OCI-LY1 (cell line): ENCODE measurements around the gene A1CF.

Source experiments
- H2AFZ ChIP-seq: fragments of 200-600 bp; sonication (generic), shearing (Covaris generic); 2 replicates; pipeline ENCODE4 v1.6.0; 2014; ENCODE audit warnings: antibody characterized with exemption, mild to moderate bottlenecking, low read length
- H3F3A ChIP-seq: fragments of 200-600 bp; sonication (generic), shearing (Covaris generic); 2 replicates; pipeline ENCODE4 v1.6.0; 2014; ENCODE audit warnings: mild to moderate bottlenecking, antibody characterized with exemption, low read length, moderate library complexity; ENCODE audit not compliant: insufficient read depth
- H3K27ac ChIP-seq: fragments of 200-600 bp; sonication (generic); 2 replicates; pipeline ENCODE4 v1.5.1; 2014; ENCODE audit warnings: low read length, mixed run types, mild to moderate bottlenecking, low read depth; ENCODE audit not compliant: poor library complexity, severe bottlenecking
- H3K27me3 ChIP-seq: fragments of 200-600 bp; sonication (generic); 2 replicates; pipeline ENCODE4 v1.6.0; 2014; ENCODE audit warnings: antibody characterized with exemption, mild to moderate bottlenecking, low read length, moderate library complexity; ENCODE audit not compliant: insufficient read depth
- H3K36me3 ChIP-seq: fragments of 200-600 bp; sonication (generic); 2 replicates; pipeline ENCODE4 v1.6.1; 2014; ENCODE audit warnings: mild to moderate bottlenecking, antibody characterized with exemption, low read length, moderate library complexity, mixed read lengths; ENCODE audit not compliant: insufficient read depth
- H3K4me1 ChIP-seq: fragments of 200-600 bp; sonication (generic); 2 replicates; pipeline ENCODE4 v1.5.1; 2014; ENCODE audit warnings: mild to moderate bottlenecking, low read length, moderate library complexity; ENCODE audit not compliant: insufficient read depth, severe bottlenecking
- H3K4me2 ChIP-seq: fragments of 200-600 bp; sonication (generic), shearing (Covaris generic); 2 replicates; pipeline ENCODE4 v1.6.1; 2014; ENCODE audit warnings: low read length
- H3K4me3 ChIP-seq: fragments of 200-600 bp; sonication (generic); 2 replicates; pipeline ENCODE4 v1.5.1; 2014; ENCODE audit warnings: low read length, low read depth, mild to moderate bottlenecking, mixed read lengths; ENCODE audit not compliant: poor library complexity, severe bottlenecking
- H3K79me2 ChIP-seq: fragments of 200-600 bp; shearing (Covaris generic); 2 replicates; pipeline ENCODE4 v1.6.1; 2016; ENCODE audit warnings: mixed run types, low read length, mixed read lengths; ENCODE audit not compliant: insufficient read depth
- H3K9ac ChIP-seq: fragments of 200-600 bp; sonication (generic), shearing (Covaris generic); 2 replicates; pipeline ENCODE4 v1.6.1; 2014; ENCODE audit warnings: mild to moderate bottlenecking, low read length, mixed read lengths
- H3K9me2 ChIP-seq: fragments of 200-600 bp; sonication (generic), shearing (Covaris generic); 2 replicates; pipeline ENCODE4 v1.6.1; 2014; ENCODE audit warnings: low read depth, mild to moderate bottlenecking, low read length, mixed read lengths
- H3K9me3 ChIP-seq: fragments of 200-600 bp; shearing (Covaris generic); 2 replicates; pipeline ENCODE4 v1.6.1; 2014; ENCODE audit warnings: low read length, mixed read lengths
- H4K20me1 ChIP-seq: fragments of 200-600 bp; sonication (generic), shearing (Covaris generic); 2 replicates; pipeline ENCODE4 v1.6.0; 2016; ENCODE audit warnings: mild to moderate bottlenecking, low read length; ENCODE audit not compliant: insufficient read depth
- EZH2 ChIP-seq: fragments of 200-600 bp; sonication (generic), shearing (Covaris generic); IDR thresholded peaks from 2 replicates; pipeline ENCODE4 v1.8.0; 2017; ENCODE audit warnings: borderline replicate concordance, mixed run types, mild to moderate bottlenecking, antibody characterized with exemption, low read length, moderate library complexity, mixed read lengths
- TF ChIP-seq, protein P1 (sequence below): fragments of 200-600 bp; sonication (generic), shearing (Covaris generic); IDR thresholded peaks from 2 replicates; pipeline ENCODE4 v1.5.1; 2017; ENCODE audit warnings: mild to moderate bottlenecking, antibody characterized with exemption, low read length, moderate library complexity, mixed read lengths

Gene A1CF

DNA sequence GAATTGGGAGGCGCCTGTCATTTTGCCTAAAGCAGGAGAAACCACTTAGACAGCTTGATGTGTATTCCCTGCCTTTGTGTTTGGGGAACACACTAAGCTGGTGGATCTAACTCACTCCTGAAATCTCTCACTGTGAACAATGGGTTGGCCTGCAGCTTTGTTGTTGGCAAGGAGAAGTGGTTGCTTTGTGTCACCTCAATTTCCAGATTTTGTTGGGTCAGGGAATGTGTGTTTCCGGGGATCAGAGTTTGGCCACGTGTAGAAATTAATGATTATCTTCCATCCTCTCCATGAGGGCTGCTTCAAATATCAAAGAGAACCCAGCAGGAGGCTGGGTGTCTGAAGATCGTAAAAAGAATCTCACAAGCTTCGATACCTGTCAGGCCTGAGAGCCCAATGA lies 27.8 kb downstream of the A1CF start:
- no peaks in the 10 kb centered on the region for H3K4me1 ChIP-seq
- no peaks in the 10 kb centered on the region for H3K9me3 ChIP-seq
- no peak overlapping the region for H2AFZ ChIP-seq
- H3K27ac ChIP-seq, result no peak overlapping the region
- no peak overlapping the region for H3K4me3 ChIP-seq
- no peaks in the 10 kb centered on the region for H3K79me2 ChIP-seq
- no peak overlapping the region for H3K4me2 ChIP-seq
- no peak overlapping the region for H3K9ac ChIP-seq
- TF ChIP-seq EZH2, result no peak
- TF ChIP-seq, protein P1, sequence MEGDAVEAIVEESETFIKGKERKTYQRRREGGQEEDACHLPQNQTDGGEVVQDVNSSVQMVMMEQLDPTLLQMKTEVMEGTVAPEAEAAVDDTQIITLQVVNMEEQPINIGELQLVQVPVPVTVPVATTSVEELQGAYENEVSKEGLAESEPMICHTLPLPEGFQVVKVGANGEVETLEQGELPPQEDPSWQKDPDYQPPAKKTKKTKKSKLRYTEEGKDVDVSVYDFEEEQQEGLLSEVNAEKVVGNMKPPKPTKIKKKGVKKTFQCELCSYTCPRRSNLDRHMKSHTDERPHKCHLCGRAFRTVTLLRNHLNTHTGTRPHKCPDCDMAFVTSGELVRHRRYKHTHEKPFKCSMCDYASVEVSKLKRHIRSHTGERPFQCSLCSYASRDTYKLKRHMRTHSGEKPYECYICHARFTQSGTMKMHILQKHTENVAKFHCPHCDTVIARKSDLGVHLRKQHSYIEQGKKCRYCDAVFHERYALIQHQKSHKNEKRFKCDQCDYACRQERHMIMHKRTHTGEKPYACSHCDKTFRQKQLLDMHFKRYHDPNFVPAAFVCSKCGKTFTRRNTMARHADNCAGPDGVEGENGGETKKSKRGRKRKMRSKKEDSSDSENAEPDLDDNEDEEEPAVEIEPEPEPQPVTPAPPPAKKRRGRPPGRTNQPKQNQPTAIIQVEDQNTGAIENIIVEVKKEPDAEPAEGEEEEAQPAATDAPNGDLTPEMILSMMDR, result no peak
- H3K27me3 ChIP-seq, result no peaks in the 10 kb centered on the region
- H3K9me2 ChIP-seq, result no peaks in the 10 kb centered on the region
- no peaks in the 10 kb centered on the region for H3F3A ChIP-seq
- no peaks in the 10 kb centered on the region for H4K20me1 ChIP-seq
- no peaks in the 10 kb centered on the region for H3K36me3 ChIP-seq

DNA sequence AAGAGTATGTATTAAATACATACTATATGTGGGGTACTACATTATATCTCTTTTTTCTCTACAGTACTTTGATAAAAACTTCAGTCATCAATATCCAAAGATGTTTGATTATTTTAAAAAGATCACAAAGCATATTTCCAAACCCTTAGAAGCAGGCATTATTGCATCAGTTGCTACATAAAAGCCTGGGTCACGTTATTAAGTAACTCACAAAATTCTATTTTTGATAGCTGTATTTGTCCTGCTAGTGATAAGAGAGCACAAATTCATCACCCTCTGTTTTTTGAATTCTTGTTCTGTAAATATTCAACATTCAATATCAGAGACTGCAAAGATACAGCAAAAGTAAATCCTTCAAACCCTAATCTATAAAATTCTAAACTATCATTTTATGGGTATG lies 30.0 kb downstream of the A1CF start:
- Histone ChIP-seq H3K9me2 (no peaks in the 10 kb centered on the region), H3K9ac (no peak overlapping the region), H3K27me3 (no peaks in the 10 kb centered on the region), H3K27ac (no peak overlapping the region), H3F3A (no peaks in the 10 kb centered on the region), H3K9me3 (no peaks in the 10 kb centered on the region), H3K4me3 (no peak overlapping the region), H4K20me1 (no peaks in the 10 kb centered on the region), H3K4me2 (no peak overlapping the region), H3K4me1 (no peaks in the 10 kb centered on the region), H3K36me3 (no peaks in the 10 kb centered on the region), H3K79me2 (no peaks in the 10 kb centered on the region), H2AFZ (no peak overlapping the region)
- TF ChIP-seq EZH2, result no peak
- TF ChIP-seq, protein P1, result no peak

DNA sequence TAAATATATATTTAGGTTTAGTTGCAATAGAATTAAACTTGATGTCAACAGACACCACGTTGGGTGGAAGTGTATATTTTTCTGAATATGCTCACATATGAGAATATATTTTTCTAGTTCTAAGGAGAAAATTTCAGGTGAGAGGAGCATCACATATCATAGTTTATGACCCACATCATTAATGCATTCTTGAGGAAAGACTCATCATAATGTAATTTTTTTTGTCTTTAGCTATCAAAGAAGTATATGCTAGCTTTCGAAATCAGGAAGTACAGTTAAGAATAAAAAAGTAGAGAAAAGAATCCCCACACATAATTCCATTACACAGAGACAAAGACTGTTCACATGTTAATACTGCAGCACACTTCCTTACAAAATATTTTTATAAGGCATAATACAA lies 30.4 kb downstream of the A1CF start:
- Histone ChIP-seq H3K4me1 (no peaks in the 10 kb centered on the region), H3K9me3 (no peaks in the 10 kb centered on the region), H3F3A (no peaks in the 10 kb centered on the region), H3K4me3 (no peak overlapping the region), H3K9me2 (no peaks in the 10 kb centered on the region), H3K4me2 (no peak overlapping the region), H3K36me3 (no peaks in the 10 kb centered on the region), H3K27me3 (no peaks in the 10 kb centered on the region), H3K27ac (no peak overlapping the region), H4K20me1 (no peaks in the 10 kb centered on the region), H2AFZ (no peak overlapping the region), H3K9ac (no peak overlapping the region), H3K79me2 (no peaks in the 10 kb centered on the region)
- TF ChIP-seq, protein P1, result no peak
- TF ChIP-seq EZH2, result no peak
